ENCODE data around the gene CHCHD6. TPM values are rescaled to one million over a fixed set of nuclear protein-coding genes. Genes with fewer than 3 reads are reported as not detected.

CHCHD6 gene
- total and polyA plus RNA-seq, 2 experiments from 2014 or later = 15.8 to 21.4 TPM

DNA sequence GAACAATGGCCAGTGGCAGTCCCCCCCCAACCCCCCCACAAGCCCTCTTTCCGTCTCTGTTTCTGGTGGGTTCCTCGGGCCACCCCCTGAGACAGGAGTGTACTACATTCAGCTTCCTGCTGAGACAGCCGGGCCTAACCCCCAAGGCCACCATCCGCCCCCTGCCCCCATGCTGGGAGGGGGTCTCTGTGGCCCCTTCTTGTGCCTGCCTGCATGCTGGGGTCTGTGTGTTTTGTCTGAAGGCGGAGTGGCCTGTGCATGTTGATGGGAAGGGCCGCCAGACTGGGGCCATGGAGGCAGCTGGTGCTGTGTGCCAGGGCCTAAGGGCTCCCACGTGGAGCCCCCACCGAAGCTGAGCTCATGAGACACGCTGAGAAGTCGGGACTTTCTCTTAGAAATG lies 305.5 kb downstream of the CHCHD6 start:
- Histone ChIP-seq H3K27ac (no peak overlapping the region), H3K4me3 (no peak overlapping the region), H3K27me3 (replicated peaks; ENCODE audit: insufficient read depth) (no peaks in the 10 kb centered on the region), H3F3A (ENCODE audit: insufficient read depth) (no peaks in the 10 kb centered on the region), H3K36me3 (ENCODE audit: low read depth) (peaks cover 4% of the 10 kb centered on the region; the same call in 1 of the 2 replicates), H3K9me2 (ENCODE audit: insufficient read depth) (no peaks in the 10 kb centered on the region), H3K4me1 (ENCODE audit: insufficient read depth) (0 out of 2 replicates have a peak, but pooled peaks cover 7% of the 10 kb centered on the region), H3K9me3 (ENCODE audit: low read depth) (no peaks in the 10 kb centered on the region), H3K4me2 (ENCODE audit: unreplicated experiment) (no peak overlapping the region), H4K20me1 (ENCODE audit: insufficient read depth) (no peaks in the 10 kb centered on the region), H3K79me2 (ENCODE audit: insufficient read depth) (peaks cover 6% of the 10 kb centered on the region), H3K9ac (no peak overlapping the region), H2AFZ (no peak overlapping the region)
- TF ChIP-seq EZH2phosphoT487 (IDR thresholded peaks at IDR 0.05; ENCODE audit: insufficient read depth, low read depth) (no peak), EZH2 (IDR thresholded peaks at IDR 0.05; ENCODE audit: insufficient read depth, poor library complexity, severe bottlenecking) (no peak)
- DNase-seq = no peak
- in situ Hi-C loops (cut with MboI) = no loop called here
- 53% methylated on average over 10 of the region's 10 CpGs for WGBS, 2 experiments (ENCODE audit: low coverage in 1 of 2, low lambda C conversion rate in 2 of 2, missing lambda C conversion rate in 2 of 2)

Other genes starting within 250 kb of the CHCHD6 start
- gene ZXDC, start 228.3 kb upstream of the CHCHD6 start, total RNA-seq (2014; rRNA removed; shearing (Covaris generic)) = 19.2 and 20.0 TPM in 2 replicates
- 4.2 and 6.1 TPM in 2 replicates for gene ZXDC, start 228.3 kb upstream of the CHCHD6 start, polyA plus RNA-seq (2016; fragmentation: Nextera tagmentation; extraction: Ambion mirVana)
- not detected in 2 replicates for gene UROC1, start 186.5 kb upstream of the CHCHD6 start, total RNA-seq (2014; rRNA removed; shearing (Covaris generic))
- not detected in 2 replicates for gene UROC1, start 186.5 kb upstream of the CHCHD6 start, polyA plus RNA-seq (2016; fragmentation: Nextera tagmentation; extraction: Ambion mirVana)
- gene CHST13, start 180.1 kb upstream of the CHCHD6 start, total RNA-seq (2014; rRNA removed; shearing (Covaris generic)) = not detected in 2 replicates
- 0.11 TPM in 1 of 2 replicates, not detected in the other for gene CHST13, start 180.1 kb upstream of the CHCHD6 start, polyA plus RNA-seq (2016; fragmentation: Nextera tagmentation; extraction: Ambion mirVana)
- gene C3orf22, start 145.3 kb upstream of the CHCHD6 start, total RNA-seq (2014; rRNA removed; shearing (Covaris generic)) = not detected in 2 replicates
- not detected in 2 replicates for gene C3orf22, start 145.3 kb upstream of the CHCHD6 start, polyA plus RNA-seq (2016; fragmentation: Nextera tagmentation; extraction: Ambion mirVana)
- gene TXNRD3, start 49.1 kb upstream of the CHCHD6 start, total RNA-seq (2014; rRNA removed; shearing (Covaris generic)) = 15.9 and 16.2 TPM in 2 replicates
- gene TXNRD3, start 49.1 kb upstream of the CHCHD6 start, polyA plus RNA-seq (2016; fragmentation: Nextera tagmentation; extraction: Ambion mirVana) = 14.7 and 15.7 TPM in 2 replicates